Left kidney (tissue), 2 donors: ENCODE measurements around the gene ACSM6. TPM values are rescaled to one million over a fixed set of nuclear protein-coding genes. Genes with fewer than 3 reads are reported as not detected.

Experiments used
- DNase-seq: peaks from one replicate; pipeline ENCODE4 v3.0.0-alpha.2; 2013
- polyA plus RNA-seq: library from polyadenylated mRNA; unstranded; fragments of 120-200 nt; gene quantifications from one replicate; pipeline ENCODE4 v1.2.1, GENCODE V29; 2013; ENCODE audit not compliant: insufficient read length

The ACSM6 gene
- polyA plus RNA-seq, 1 donor = 0.86 TPM

DNA sequence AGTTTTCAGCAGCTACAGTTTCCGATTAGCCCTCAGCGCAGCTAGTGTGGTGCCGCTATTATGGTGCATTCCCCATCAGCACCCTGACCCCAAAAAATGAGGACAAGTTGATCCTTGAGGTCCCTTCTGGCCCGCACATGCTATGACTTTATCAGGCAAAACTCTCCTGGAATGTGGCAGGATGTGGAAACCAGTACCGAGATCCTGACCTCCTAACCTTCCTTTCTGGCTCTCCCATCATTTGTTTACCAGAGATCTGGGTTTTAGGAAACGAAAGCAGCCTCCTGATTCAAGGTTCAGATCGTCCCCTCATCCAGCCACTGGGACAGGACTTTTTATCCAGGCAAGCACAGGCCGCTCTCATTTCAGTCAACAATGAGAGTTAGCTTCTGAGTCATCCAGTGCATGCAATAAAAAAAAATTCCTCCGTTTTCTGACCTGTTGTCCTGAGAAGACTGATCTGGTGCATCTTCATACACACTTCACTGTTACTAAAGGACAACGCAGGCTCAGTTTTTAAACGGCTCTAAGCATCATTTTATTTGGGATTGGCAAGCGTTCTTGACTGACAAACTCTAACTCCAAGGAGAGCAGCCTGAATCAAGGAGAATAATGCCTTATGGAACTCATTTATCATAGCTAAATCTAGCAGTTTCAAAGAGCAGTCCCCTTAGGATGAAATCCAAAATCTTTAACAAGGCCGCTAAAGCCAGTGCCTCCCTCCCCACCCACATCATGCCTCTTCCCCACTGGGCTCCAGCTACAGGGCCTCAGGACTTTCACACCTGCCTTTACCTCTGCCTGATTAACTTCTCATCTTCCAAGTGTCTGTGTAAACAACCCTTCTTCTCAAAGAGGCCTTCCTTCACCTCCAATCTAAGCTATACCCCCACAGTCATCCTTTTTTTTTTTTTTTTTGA, 79.6 kb downstream of the ACSM6 start:
- no peak for DNase-seq

DNA sequence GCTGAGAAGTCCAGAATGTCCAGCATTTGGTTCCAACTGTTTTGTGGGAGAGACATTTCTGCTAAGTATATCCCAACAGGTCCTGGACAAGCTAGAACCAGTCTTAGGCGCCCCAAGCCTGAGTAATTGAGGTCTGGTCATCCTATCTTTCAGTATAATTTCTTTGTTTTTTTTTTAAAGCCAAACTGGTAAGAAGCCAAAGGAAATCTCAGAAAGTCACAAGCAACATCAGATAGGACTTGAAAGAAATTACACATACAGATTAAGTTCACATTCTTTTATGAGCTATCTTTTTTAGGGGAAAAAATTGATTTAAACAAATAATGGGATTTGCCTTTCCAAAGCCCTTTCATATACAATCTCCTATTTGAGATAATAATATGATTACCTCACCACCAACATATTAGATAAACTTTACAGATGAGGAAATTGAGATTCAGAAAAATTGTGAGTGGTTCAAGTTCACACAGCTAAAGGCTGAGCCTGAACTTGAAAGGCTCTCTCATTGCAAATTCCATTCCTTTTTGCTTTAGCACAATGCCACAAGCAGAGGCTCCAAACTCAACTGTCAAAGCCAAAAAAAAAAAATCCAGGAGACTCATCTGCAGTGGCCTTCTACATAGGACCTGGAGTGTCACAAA, 81.8 kb downstream of the ACSM6 start:
- DNase-seq = no peak

DNA sequence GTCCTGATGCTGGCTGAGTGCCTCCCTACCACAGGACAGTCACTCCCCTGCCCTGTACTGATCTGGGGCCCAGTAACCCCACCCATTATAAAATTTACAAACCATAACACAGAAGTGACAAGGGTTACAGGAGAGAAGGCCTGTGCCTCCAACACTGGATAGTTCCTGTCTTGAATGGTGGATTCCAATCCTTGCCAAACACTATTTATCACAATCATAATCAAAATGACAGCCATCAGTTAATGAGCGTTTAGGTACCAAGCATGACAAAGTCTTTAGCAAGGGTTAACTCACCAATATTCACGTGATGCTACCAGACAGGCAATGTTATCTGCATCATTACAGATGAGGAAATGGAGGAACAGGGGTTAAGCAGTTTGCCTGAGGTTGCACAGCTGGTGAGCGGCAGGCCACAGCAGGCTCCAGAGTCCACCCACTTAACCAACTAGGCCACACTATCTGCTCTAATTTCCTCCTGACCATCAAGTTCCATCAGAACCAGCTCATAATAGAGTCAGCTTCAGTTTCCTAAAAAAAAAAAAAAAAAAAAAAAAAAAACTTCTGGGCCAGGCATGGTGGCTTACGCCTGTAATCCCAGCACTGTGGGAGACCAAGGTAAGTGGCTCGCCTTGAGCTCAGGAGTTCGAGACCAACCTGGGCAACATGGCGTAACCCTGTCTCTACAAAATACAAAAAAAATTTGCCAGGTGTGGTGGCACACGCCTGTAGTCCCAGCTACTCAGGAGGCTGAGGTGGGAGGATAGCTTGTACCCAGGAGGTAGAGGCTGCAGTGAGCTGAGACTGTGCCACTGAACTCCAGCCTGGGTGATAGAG, 82.5 kb downstream of the ACSM6 start:
- no peak for DNase-seq

DNA sequence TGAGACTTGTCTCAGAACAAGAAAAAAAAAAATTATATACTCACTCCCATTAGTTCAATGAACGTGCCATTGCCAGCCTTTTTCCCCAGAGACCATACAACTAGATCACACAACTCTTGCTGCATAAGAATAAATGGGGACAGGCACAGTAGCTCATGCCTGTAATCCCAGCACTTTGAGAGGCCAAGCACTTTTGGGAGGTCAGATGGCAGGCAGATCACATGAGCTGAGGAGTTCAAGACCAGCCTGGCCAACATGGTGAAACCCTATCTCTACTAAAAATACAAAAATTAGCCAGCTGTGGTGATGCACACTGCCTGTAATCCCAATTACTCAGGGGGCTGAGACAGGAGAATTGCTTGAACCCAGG, 83.1 kb downstream of the ACSM6 start:
- DNase-seq = no peak

DNA sequence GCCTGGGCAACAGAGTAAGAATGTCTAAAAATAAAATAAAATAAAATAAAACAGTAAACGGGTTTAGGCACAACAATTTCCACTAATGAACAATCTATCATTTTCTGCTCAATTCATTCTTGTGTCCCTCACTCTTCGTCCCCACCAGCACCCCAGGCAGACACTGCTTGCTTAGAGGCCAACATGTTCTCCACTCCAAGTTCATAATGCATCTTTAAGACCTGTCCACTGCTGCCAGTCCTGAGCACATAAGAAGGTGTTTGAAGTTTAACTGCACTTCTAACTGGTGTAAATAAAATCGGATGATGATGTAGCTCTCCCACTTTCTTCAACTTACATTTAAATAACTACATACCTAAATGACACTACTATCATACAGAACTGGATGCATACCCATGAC, 83.6 kb downstream of the ACSM6 start:
- DNase-seq = no peak

Other genes starting within 250 kb of the ACSM6 start
- gene CYP2C8, start 124.7 kb upstream of the ACSM6 start, polyA plus RNA-seq = 12.4 TPM
- 69.4 TPM for gene PDLIM1, start 96.8 kb downstream of the ACSM6 start, polyA plus RNA-seq